Glutamatergic neuron (in vitro differentiated cells): ENCODE results near the gene RPS6KA2. TPM values are rescaled to one million over a fixed set of nuclear protein-coding genes. Genes with fewer than 3 reads are reported as not detected.
"Not testable (repeated sequence)": the region's sequence is repeated elsewhere in the genome, so short reads cannot be mapped to it uniquely, and the experiment has no call there.

Source experiments
- DNase-seq: peaks from one replicate; pipeline ENCODE4 v3.0.0; 2022
- H3K27ac Mint-ChIP-seq: one replicate; pipeline ENCODE4 v1.8.0; 2020; ENCODE audit warnings: mild to moderate bottlenecking, mixed read lengths, inconsistent platforms; ENCODE audit not compliant: unreplicated experiment
- H3K27me3 Mint-ChIP-seq: one replicate; pipeline ENCODE4 v1.8.0; 2020; ENCODE audit warnings: mild to moderate bottlenecking, moderate library complexity, mixed read lengths, inconsistent platforms; ENCODE audit not compliant: unreplicated experiment
- H3K36me3 Mint-ChIP-seq: one replicate; pipeline ENCODE4 v1.8.0; 2020; ENCODE audit warnings: mild to moderate bottlenecking, mixed read lengths, inconsistent platforms; ENCODE audit not compliant: unreplicated experiment
- H3K4me1 Mint-ChIP-seq: one replicate; pipeline ENCODE4 v1.8.0; 2020; ENCODE audit warnings: mild to moderate bottlenecking, low read depth, mixed read lengths, inconsistent platforms; ENCODE audit not compliant: unreplicated experiment
- H3K4me3 Mint-ChIP-seq: one replicate; pipeline ENCODE4 v1.8.0; 2020; ENCODE audit warnings: mild to moderate bottlenecking, mixed read lengths, inconsistent platforms; ENCODE audit not compliant: unreplicated experiment
- H3K9me3 Mint-ChIP-seq: one replicate; pipeline ENCODE4 v1.8.0; 2020; ENCODE audit warnings: mild to moderate bottlenecking, moderate library complexity, mixed read lengths, inconsistent platforms; ENCODE audit not compliant: unreplicated experiment
- CTCF ChIP-seq: fragments of 200-600 bp; sonication (generic); IDR thresholded peaks from one replicate; pipeline ENCODE4 v1.5.0; 2021; ENCODE audit not compliant: partially characterized antibody, unreplicated experiment
- total RNA-seq: library from RNA; stranded (reverse); fragmentation: NEBNext Ultra II Directional; extraction: Animal tissue kit (Norgen Biotek cat#: 25700); gene quantifications from one replicate; pipeline ENCODE4 v1.2.1, GENCODE V29; 2021; ENCODE audit not compliant: unreplicated experiment

Gene RPS6KA2
- total RNA-seq, 1 donor from 2014 or later: 109 TPM

DNA sequence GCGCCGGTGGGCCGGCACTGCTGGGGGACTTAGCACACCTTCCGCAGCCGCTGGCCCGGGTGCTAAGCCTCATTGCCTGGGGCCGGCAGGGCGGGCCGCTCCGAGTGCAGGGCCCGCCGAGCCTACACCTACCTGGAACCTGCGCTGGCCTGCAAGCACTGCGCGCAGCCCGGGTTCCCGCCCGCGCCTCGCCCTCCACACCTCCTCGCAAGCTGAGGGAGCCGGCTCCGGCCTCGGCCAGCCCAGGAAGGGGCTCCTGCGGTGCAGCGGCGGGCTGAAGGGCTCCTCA is 233.6 kb downstream of the RPS6KA2 start:
- DNase-seq: no peak
- Mint-ChIP-seq H3K27ac (no peak overlapping the region), H3K27me3 (no peaks in the 10 kb centered on the region), H3K36me3 (no peaks in the 10 kb centered on the region), H3K9me3 (no peaks in the 10 kb centered on the region), H3K4me3 (no peak overlapping the region), H3K4me1 (no peaks in the 10 kb centered on the region)
- no peak for TF ChIP-seq CTCF

- H3K4me3 Mint-ChIP-seq, H3K4me1 Mint-ChIP-seq, H3K9me3 Mint-ChIP-seq, H3K36me3 Mint-ChIP-seq, DNase-seq, H3K27ac Mint-ChIP-seq, H3K27me3 Mint-ChIP-seq: not testable (repeated sequence)
Measured at GRCh38 chr6:166392755-166393534, 234.1 kb downstream of the RPS6KA2 start.

DNA sequence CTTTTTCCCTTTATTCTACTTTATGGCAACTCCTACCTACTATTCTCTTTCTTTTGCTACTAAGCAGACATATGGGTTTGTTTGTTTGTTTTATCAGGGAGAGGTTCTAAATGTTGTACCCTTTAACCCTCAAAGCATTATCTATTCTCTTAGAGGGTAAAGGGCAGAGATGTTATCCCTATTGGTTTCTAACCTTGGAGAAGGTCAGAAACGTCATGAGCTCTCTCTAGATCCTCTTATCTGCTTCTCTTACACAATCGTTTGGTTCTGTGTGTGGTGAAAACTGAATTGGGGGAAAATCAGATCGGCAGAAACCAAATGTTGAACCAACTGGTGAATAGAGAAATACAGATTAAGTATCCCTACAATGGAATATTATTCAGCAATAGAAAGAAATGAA is 237.9 kb downstream of the RPS6KA2 start:
- no peaks in the 10 kb centered on the region for H3K36me3 Mint-ChIP-seq
- H3K27ac Mint-ChIP-seq: no peak overlapping the region
- no peaks in the 10 kb centered on the region for H3K27me3 Mint-ChIP-seq
- DNase-seq: no peak
- no peak overlapping the region for H3K4me3 Mint-ChIP-seq
- peaks cover 2% of the 10 kb centered on the region for H3K9me3 Mint-ChIP-seq
- H3K4me1 Mint-ChIP-seq: no peaks in the 10 kb centered on the region
- no peak for TF ChIP-seq CTCF

DNA sequence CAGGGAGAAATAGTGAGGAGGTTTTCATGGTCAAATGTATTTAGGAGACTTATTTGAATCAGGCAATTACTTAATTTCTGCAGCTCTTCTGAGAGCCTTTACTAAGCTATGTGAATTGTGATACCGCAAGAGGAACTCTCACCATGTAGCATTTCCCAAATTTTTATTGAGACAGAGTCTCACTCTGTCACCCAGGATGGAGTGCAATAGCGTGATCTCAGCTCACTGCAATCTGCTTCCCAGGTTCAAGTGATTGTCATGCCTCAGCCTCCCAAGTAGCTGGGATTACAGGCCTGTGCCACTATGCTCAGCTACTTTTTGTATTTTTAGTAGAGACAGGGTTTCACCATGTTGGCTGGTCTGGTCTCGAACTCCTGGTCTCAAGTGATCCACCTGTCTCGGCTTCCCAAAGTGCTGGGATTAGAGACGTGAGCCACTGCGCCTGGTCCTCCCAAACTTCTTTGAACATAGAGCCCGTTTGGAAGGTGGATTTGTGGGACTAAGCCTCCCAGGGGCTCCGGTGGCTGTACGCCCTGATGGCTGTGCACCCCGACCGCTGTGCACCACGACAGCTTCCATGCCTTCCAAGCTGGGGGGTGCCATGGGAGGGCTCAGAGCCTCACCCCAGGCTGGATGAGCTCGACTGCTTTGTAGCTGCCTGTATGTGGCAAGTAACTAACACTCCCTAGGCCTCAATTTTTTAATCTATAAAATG is 238.6 kb downstream of the RPS6KA2 start:
- no peak overlapping the region for H3K4me3 Mint-ChIP-seq
- no peaks in the 10 kb centered on the region for H3K36me3 Mint-ChIP-seq
- H3K27me3 Mint-ChIP-seq: no peaks in the 10 kb centered on the region
- peaks cover 4% of the 10 kb centered on the region for H3K9me3 Mint-ChIP-seq
- no peak for DNase-seq
- no peaks in the 10 kb centered on the region for H3K4me1 Mint-ChIP-seq
- TF ChIP-seq CTCF: no peak
- no peak overlapping the region for H3K27ac Mint-ChIP-seq

DNA sequence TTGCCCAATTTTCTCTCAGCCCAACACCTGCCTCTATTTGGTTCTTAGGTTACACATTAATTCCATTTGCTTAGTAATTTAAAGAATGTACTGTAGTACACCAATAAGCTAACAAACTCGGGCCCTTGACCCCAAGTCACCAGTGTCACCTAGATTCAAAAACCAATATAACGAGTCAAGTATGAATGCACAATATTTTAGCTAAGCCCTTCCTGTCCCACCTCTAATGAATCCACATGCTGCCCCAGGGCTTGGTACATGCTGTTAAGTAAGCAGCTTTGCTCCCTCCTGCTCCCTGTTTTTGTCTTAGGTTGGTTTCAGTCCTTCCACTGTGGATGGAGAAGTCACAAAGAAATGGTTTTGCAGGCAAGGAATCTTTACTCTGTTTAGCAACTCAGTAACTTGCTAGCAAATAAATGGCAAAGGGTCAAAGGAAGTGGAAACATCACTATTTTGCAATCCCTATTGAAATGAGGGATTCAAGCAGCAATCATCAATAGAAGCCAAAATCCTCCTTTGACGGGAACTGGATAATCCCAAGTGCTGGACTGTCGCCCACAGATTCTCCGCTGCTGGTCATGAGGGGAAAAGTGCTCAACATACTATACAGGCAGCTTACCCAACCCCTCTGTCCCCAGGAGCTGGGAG is 239.3 kb downstream of the RPS6KA2 start:
- no peak overlapping the region for H3K4me3 Mint-ChIP-seq

DNA sequence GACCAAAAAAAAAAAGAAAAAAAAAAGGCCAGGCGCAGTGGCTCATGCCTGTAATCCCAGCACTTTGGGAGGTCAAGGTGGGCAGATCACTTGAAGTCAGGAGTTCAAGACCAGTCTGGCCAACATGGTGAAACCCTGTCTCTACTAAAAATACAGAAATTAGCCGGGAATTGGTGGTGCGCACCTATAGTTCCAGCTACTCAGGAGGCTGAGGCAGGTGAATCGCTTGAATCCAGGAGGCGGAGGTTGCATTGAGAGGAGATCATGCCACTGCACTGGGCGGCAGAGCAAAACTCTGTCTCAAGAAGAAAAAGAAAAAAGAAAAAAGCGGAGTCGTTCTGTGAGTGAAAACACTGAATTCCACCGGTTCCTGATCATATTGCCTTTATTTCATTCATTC is 240.0 kb downstream of the RPS6KA2 start:
- H3K27ac Mint-ChIP-seq, H3K27me3 Mint-ChIP-seq, H3K9me3 Mint-ChIP-seq, H3K4me3 Mint-ChIP-seq, H3K4me1 Mint-ChIP-seq, DNase-seq, H3K36me3 Mint-ChIP-seq: not testable (repeated sequence)

More for the DNA sequence above, 239.3 kb downstream of the RPS6KA2 start:
- H3K9me3 Mint-ChIP-seq: peaks cover 4% of the 10 kb centered on the region
- H3K27ac Mint-ChIP-seq: no peak overlapping the region
- DNase-seq: no peak
- no peaks in the 10 kb centered on the region for H3K4me1 Mint-ChIP-seq
- no peaks in the 10 kb centered on the region for H3K27me3 Mint-ChIP-seq
- no peaks in the 10 kb centered on the region for H3K36me3 Mint-ChIP-seq
- TF ChIP-seq CTCF: no peak
